Prostate gland (tissue), 2 donors: ENCODE measurements around the gene FOXP1.

Experiments used
- CTCF ChIP-seq, 4 experiments: fragments of 200-600 bp in 2 of 4; fragments of 450-650 bp in 2 of 4; sonication (generic) in 2 of 4; IDR thresholded peaks; 1 replicate in 3 of 4; 2 replicates in 1 of 4; pipeline ENCODE4 v1.5.1; 2016 to 2019; ENCODE audit warnings: antibody characterized with exemption in 4 of 4, mild to moderate bottlenecking in 2 of 4, moderate library complexity in 2 of 4
- POLR2A ChIP-seq: fragments of 450-650 bp; IDR thresholded peaks from one replicate; pipeline ENCODE4 v1.6.1; 2016; ENCODE audit warnings: antibody characterized with exemption, mild to moderate bottlenecking
- POLR2AphosphoS5 ChIP-seq: sonication (generic); formaldehyde crosslinking; IDR thresholded peaks from one replicate; pipeline ENCODE4 v1.6.1; 2017; ENCODE audit warnings: antibody characterized with exemption

- TF ChIP-seq CTCF (IDR thresholded peaks at IDR 0.05) = no peak
- TF ChIP-seq POLR2A = no peak
- no peak for TF ChIP-seq POLR2AphosphoS5
Observed at GRCh38 chr3:71575433-71575832, 8.1 kb downstream of the FOXP1 start.
